Right ventricle myocardium inferior (tissue), 1 donor: ENCODE results near the gene SLC25A34. TPM values are rescaled to one million over a fixed set of nuclear protein-coding genes. Genes with fewer than 3 reads are reported as not detected.

Experiments used
- ATAC-seq: fragments of 200-7000 bp; cut with Tn5 transposase; one replicate; pipeline ENCODE4 v1.9.1; 2020; ENCODE audit warnings: mild to moderate bottlenecking, moderate library complexity
- DNase-seq: peaks from one replicate; pipeline ENCODE4 v3.0.0; 2021; ENCODE audit errors: missing footprints
- intact Hi-C: fragments of 100-400 bp; cut with DNase I; formaldehyde crosslinking; loops from one replicate; pipeline ENCODE4 v1.11.0; 2022
- total RNA-seq: library from RNA; stranded (reverse); fragmentation: NEBNext Ultra II Directional; extraction: Animal tissue kit (Norgen Biotek cat#: 25700); gene quantifications from one replicate; pipeline ENCODE4 v1.2.1, GENCODE V29; 2021
- donor health status: DM: no; HTN: yes; CAD: no; lungs with severe emphysema.

SLC25A34 gene
- total RNA-seq, 1 donor from 2014 or later: 57.2 TPM

GRCh38 chr1:15742339-15742801 lies 6.3 kb downstream of the SLC25A34 start, which contains the start of gene TMEM82:
Gene TMEM82, plus strand, starts transcription at chr1:15742499. Its CDS starts 61 bp downstream, at chr1:15742560.
- intact Hi-C loops: loop anchor here (5.0 kb wide), 2 partner anchors 85 to 140 kb away; a partner anchor contains a TSS
- DNase-seq: no peak
- ATAC-seq: no peak

GRCh38 chr1:15744122-15744679 lies 8.1 kb downstream of the SLC25A34 start:
- ATAC-seq (no peak), DNase-seq (no peak)
- intact Hi-C loops: loop anchor here (5.0 kb wide), 2 partner anchors 87 to 142 kb away; a partner anchor contains a TSS

GRCh38 chr1:15747378-15747777 lies 11.3 kb downstream of the SLC25A34 start:
- no peak for ATAC-seq
- no peak for DNase-seq
- intact Hi-C loops: no loop called here

GRCh38 chr1:15748264-15748663 lies 12.2 kb downstream of the SLC25A34 start:
- intact Hi-C loops: no loop called here
- DNase-seq (no peak), ATAC-seq (no peak)

- DNase-seq (no peak), ATAC-seq (no peak)
- intact Hi-C loops: no loop called here
Observed at GRCh38 chr1:15748690-15749398, 12.8 kb downstream of the SLC25A34 start.

- ATAC-seq (no peak), DNase-seq (no peak)
- intact Hi-C loops: no loop called here
Observed at GRCh38 chr1:15749399-15750291, 13.6 kb downstream of the SLC25A34 start.

GRCh38 chr1:15750924-15751323 lies 14.9 kb downstream of the SLC25A34 start:
- intact Hi-C loops: no loop called here

GRCh38 chr1:15751717-15752116 lies 15.7 kb downstream of the SLC25A34 start:
- DNase-seq (peak; percentile 11), ATAC-seq (no peak)
- intact Hi-C loops: no loop called here

More at GRCh38 chr1:15750924-15751323, 14.9 kb downstream of the SLC25A34 start:
- ATAC-seq (no peak), DNase-seq (peak; percentile 47)

GRCh38 chr1:15753776-15754175 lies 17.7 kb downstream of the SLC25A34 start:
- DNase-seq (peak; percentile 1), ATAC-seq (no peak)
- intact Hi-C loops: no loop called here

- DNase-seq (no peak), ATAC-seq (no peak)
- intact Hi-C loops: no loop called here
Observed at GRCh38 chr1:15755021-15755645, 19.1 kb downstream of the SLC25A34 start.

GRCh38 chr1:15755646-15756040 lies 19.6 kb downstream of the SLC25A34 start:
- DNase-seq (peak; percentile 44), ATAC-seq (no peak)
- intact Hi-C loops: no loop called here

- peak; percentile 41 for DNase-seq
- intact Hi-C loops: no loop called here
- no peak for ATAC-seq
Observed at GRCh38 chr1:15756143-15757015, 20.3 kb downstream of the SLC25A34 start.

GRCh38 chr1:15757016-15757543 lies 21.0 kb downstream of the SLC25A34 start:
- peak; percentile 35 for DNase-seq
- no peak for ATAC-seq
- intact Hi-C loops: no loop called here

- no peak for ATAC-seq
- intact Hi-C loops: no loop called here
- peak; percentile 37 for DNase-seq
Observed at GRCh38 chr1:15757575-15758342, 21.7 kb downstream of the SLC25A34 start.

GRCh38 chr1:15758343-15758931 lies 22.4 kb downstream of the SLC25A34 start, which contains the start of gene FBLIM1:
Gene FBLIM1, plus strand, starts transcription at chr1:15758795. Its CDS starts 6,189 bp downstream, at chr1:15764984.
- ATAC-seq (peak; percentile 26), DNase-seq (peak; percentile 43)

GRCh38 chr1:15758953-15759661 lies 23.0 kb downstream of the SLC25A34 start:
- intact Hi-C loops: no loop called here
- ATAC-seq (peak; percentile 11), DNase-seq (peak; percentile 59)

More at GRCh38 chr1:15758343-15758931, 22.4 kb downstream of the SLC25A34 start, which contains the start of gene FBLIM1:
- intact Hi-C loops: no loop called here
